Left cardiac atrium (tissue), 4 donors: ENCODE data around the gene CFL1. TPM values are rescaled to one million over a fixed set of nuclear protein-coding genes. Genes with fewer than 3 reads are reported as not detected.

Experiments
- ATAC-seq, 2 donors: fragments of 200-7000 bp; cut with Tn5 transposase; one replicate each; pipeline ENCODE4 v1.9.1; 2020; ENCODE audit warnings: mild to moderate bottlenecking in 2 of 2, moderate library complexity in 2 of 2
- DNase-seq: peaks from one replicate; pipeline ENCODE4 v3.0.0-alpha.2; 2020
- intact Hi-C, 2 donors: fragments of 100-400 bp; cut with DNase I; formaldehyde crosslinking; loops; one replicate each; pipeline versions ENCODE4 v1.14.1 to v1.15.1; 2022 to 2023
- total RNA-seq, 2 donors: library from RNA; stranded (reverse); fragmentation: NEBNext Ultra II Directional; extraction: Animal tissue kit (Norgen Biotek cat#: 25700); gene quantifications; one replicate each; pipeline ENCODE4 v1.2.1, GENCODE V29; 2021
- donor health status: DM: no; HTN: yes; CAD: no.
- donor health status: DM: no; HTN: yes; CAD: no; lungs with severe emphysema.
- donor health status: DM: yes; HTN: yes; CAD: no.
- donor health status: Dilated cardiomyopathy.

The CFL1 gene
- total RNA-seq, 2 donors from 2014 or later: 439 to 554 TPM

DNA sequence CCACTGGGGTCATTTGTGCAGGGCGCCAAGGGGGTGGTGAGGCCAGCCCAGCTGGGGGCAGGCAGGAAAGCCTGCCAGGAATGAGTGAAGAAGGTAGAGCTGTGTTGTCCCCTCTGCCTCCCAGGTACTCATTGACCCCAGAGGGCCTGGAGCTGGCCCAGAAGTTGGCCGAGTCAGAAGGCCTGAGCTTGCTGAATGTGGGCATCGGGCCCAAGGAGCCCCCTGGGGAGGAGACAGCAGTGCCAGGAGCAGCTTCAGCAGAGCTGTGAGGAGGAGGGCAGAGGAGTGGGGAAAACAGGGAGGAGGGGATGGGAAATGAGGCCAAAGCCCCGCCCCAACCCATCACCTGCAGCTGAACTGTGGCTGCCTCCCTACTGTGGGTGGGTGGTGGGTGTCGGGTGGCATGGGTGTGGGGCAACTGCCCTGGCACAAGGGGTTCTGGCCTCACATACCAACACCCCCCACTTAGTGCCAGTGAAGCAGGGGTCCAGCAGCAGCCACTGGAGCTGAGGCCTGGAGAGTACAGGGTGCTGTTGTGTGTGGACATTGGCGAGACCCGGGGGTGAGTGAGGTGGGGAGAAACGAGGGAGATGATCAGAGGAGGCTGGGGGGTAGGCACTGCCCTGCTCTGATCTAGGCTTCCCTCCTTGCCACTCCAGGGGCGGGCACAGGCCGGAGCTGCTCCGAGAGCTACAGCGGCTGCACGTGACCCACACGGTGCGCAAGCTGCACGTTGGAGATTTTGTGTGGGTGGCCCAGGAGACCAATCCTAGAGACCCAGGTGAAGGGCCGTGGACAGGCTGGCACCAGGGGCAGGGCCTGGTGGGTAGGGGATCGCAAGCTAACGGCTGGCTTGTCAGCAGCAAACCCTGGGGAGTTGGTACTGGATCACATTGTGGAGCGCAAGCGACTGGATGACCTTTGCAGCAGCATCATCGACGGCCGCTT is 5.2 kb upstream of the CFL1 start:
- intact Hi-C loops: no loop called here
- ATAC-seq (no peak), DNase-seq (no peak)

DNA sequence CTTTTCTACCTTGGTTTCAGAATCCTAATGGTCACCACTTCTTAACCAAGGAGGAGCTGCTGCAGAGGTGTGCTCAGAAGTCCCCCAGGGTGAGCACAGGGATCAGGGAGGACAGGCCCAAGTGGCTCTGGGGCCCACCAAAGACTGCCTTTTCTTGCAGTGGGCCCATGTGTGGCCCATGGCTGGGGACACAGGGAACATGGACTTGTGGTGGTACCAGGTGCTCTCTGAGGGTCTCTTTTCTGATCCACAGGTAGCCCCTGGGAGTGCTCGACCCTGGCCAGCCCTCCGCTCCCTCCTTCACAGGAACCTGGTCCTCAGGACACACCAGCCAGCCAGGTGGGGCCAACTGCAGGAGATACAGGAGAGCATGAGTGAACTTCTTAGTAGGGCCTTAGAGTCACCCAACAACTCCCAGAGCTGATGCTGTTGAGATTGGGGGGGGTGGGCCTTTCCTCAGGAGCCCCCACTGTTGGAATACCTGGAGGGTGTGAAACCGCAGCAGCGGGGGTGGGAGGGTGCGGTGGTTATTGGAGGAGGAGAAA is 4.3 kb upstream of the CFL1 start:
- ATAC-seq: no peak
- intact Hi-C loops: no loop called here
- no peak for DNase-seq

DNA sequence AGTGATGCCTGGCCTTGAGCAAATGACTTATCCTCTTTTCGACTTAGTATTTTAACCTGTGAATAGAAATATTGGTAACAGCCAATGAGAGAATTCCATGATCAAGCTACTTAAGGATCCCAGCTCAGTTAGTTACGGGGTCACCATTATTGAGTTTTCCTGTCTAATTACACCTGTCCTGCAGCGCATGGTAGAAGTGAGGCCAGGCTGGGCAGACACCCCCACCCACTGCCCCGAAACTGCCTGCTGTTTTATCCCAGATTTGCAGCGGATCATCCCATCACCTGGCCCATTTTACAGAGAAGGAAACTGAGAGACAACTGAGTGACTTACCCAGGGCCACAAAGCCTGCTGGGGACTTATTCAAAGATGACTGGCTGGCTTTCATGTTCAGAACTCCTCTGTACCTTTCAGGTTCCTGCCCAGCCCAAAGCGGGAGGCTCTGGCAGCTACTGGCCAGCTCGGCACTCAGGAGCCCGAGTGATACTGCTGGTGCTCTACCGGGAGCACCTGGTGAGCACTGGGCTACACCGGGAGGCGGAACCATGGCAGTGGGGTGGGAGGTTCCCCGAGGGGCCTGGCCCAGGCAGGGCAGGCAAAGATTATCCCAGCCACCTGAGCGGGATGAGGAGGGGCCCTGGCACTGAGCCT is 3.7 kb upstream of the CFL1 start:
- no peak for ATAC-seq
- DNase-seq: peak; percentile 17
- intact Hi-C loops: no loop called here

DNA sequence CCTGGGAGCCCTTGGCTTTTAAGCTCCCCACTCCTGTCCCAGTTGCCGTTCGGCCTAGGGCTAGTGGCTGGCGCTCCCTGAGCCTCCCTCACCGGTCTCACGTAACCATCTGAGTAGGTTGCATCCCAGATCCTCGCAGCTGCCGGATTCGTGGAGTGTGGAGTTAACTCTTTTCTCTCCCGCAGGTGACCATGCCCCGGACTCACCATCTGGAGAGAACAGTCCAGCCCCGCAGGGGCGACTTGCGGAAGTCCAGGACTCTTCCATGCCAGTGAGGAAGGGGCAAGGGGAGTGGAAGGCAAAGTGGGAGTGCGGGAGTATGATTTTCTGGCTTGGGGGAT is 3.2 kb upstream of the CFL1 start:
- intact Hi-C loops: no loop called here
- ATAC-seq (no peak), DNase-seq (peak; percentile 28)

DNA sequence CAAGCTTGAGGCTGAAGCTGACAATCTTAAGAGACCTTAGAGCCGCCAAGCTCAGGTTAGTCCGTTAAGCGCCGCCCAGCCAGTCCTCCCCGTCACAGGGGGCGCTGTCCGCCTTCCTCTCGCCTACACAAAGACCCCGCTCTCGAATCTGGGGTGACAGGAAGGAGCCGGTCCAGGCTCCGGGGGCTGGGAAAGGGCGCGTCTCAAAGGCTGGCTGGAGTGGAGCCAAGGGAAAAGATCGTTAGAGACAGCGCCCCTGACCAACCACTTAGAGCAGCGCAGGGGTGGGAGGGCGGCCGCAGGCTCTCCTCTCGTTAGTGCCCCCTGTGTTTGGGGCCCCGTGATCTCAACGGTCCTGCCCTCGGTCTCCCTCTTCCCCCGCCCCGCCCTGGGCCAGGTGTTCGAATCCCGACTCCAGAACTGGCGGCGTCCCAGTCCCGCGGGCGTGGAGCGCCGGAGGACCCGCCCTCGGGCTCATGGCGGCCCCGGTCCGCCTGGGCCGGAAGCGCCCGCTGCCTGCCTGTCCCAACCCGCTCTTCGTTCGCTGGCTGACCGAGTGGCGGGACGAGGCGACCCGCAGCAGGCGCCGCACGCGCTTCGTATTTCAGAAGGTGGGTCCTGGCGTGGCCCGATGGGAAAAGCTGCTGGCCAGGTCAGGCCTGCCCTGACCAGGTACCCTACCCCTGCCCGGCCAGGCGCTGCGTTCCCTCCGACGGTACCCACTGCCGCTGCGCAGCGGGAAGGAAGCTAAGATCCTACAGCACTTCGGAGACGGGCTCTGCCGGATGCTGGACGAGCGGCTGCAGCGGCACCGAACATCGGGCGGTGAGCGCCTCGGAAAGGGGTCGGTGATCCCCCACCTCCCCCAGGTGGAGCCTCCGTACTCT is 2.5 kb upstream of the CFL1 start, which contains the start of gene MUS81:
TSS of gene MUS81 (plus strand) at position 156 of the 887 bp plus-strand sequence. CDS start at position 477, 321 bp downstream.
- intact Hi-C loops: loop anchor here in 1 of 2 donors (1.0 kb wide), 1 partner anchor 13 kb away; no protein-coding TSS in a partner anchor
- ATAC-seq (peak; percentile 67 to 72), DNase-seq (peak; percentile 98)

DNA sequence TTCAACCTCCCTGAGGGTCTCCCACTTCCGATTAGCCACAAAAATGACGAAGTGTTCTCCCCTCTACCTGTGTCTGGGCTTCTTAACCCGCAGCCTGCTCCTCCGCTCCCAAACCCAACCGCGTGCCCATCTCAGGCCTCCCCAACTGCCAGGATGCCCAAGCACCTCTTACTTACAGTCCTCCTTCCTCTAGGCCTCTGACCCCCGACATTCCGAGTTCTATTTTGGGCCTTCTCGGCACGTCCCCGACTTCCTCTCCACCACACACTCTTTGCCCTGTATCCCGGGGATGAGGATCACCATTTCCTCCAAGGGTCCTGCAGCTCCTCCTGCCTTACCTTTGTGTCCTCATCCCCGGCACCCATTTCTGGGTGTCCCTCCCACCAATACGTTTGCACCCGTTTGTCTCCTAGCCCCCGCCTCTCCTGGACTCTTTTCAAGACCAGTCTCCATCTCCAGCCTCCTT is 1.9 kb upstream of the CFL1 start:
- DNase-seq (no peak), ATAC-seq (no peak)
- intact Hi-C loops: loop anchor here in 1 of 2 donors (1.0 kb wide), 1 partner anchor 13 kb away; no protein-coding TSS in a partner anchor

DNA sequence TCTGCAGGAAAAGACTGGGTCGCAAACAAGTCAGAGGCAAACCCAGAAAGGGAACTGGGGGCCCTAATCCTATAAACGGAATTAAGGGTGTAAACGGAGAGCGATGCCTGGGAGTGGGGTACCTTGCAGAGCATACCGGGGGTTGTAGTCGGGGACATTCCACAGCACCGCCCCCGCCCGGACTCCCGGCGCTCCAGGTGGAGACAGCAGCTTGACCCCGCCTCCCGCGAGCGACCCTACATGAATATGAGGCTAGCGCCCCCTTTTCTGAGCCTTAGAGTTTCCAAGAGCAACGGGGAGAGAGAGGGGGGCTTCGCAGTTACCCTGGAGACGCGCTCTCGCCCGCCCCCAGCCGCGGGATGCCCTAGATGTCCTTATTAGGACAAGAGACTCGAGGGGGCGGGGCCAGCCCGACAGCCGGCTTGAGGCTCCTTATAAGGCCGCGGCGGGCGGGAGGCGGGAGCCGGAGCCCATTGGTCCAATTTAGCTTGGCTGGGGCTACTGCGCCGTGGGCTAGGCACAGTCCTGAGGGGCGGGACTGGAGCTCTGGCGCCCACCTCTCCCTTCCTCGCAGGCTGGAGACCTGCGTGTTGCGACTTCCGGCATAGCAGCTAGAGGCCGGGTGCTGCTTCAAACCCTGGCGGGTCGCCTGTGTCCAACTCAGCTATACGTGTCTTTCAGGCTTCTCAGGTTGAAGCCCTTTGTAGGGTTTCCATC is 1.3 kb upstream of the CFL1 start:
- peak; percentile 100 for DNase-seq
- intact Hi-C loops: no loop called here

DNA sequence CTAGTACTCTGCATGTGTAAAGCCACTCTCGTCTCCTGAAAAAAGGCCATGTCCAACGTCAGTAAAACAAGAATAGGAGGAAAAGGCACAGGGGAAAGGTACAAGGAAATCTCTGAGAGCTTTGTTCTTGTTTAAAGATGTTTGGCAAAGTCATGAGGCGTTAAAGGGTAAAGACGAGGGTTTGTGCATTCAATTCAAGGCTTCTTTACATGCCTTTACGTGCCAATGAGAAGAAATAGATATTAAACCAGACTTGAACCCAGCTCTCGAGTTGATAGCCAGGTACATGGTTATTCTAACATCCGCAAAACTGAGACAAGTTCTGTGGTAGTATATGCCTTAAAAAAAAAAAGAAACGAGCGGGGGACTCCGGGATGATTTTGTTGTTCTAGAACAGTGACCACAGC is 704 bp upstream of the CFL1 start:
- ATAC-seq (no peak), DNase-seq (no peak)
- intact Hi-C loops: no loop called here

More for the DNA sequence above, 1.3 kb upstream of the CFL1 start:
- ATAC-seq: peak; percentile 76 to 82

DNA sequence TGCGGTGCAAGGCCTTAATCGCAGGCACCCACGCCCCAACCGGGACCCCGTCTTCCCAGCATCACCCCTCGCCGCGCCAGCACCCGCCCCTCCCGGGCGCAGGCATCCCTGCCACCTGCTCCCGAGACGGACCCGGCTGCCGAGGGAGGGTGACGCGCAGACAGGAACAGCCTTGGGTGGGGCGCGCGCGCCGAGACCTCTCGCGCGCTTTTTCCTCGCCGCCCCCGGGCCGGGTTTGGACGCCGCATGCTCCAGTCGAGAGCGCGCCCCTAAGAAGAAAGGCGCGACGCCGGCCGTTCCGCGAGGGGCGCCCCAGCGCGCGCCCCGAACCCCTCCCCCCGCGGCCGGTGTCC is 504 bp downstream of the CFL1 start:
- ATAC-seq (peak in 1 of 2 donors; percentile 0), DNase-seq (peak; percentile 67)
- intact Hi-C loops: no loop called here

DNA sequence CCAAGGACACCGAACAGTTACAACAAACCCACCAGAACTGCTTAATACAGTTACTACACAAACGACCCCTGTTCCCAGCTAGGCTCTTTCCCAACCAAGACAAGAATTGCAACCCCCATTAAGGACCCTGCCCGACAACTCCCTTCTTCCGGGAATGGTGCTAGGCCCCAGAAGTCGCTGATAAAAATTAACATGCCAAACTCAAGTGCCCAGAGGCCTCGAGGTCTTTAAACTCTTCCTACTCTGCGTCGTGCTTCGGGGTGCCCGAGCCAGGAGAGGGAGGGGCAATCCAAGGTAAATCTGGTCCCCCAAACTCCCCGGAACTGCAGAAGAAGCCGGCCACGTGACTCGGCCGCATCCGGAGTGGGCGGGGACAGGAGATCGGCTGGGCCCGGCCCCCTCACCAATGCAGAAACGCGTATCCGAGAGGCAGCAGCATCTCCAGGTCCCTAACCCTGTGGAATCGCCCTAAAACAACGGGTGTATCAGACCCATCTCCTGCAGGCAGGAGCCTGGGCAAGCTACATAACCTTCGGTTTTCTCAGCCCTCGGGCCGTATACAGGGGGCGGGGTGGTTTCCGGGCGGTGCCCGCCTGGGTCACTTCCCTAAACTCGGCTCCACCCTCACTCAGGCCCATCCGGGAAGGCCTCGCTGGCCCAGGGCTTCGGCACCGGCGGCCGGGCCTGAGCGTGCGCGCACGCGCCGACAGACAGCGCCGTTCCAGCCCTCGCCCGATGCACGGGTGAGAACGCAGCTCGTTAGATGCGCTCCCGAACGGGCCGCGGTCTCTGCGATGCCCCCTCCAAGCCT is 1.1 kb downstream of the CFL1 start:
- ATAC-seq: peak; percentile 36 to 41

DNA sequence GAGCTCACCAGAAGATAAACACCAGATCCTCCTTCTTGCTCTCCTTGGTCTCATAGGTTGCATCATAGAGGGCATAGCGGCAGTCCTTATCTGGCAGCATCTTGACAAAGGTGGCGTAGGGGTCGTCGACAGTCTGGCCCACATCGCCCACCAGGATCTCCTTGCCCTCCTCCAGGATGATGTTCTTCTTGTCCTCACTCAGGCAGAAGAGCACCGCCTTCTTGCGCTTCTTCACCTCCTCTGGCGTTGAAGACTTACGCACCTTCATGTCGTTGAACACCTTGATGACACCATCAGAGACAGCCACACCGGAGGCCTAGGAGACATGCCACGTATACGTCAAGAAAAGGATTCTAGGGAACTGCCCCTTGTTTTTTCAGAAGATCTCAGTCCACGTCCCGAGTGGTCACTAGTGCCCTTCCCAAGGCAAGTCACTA is 2.0 kb downstream of the CFL1 start:
- DNase-seq (no peak), ATAC-seq (no peak)
- intact Hi-C loops: no loop called here

More for the DNA sequence above, 1.1 kb downstream of the CFL1 start:
- peak; percentile 90 for DNase-seq
- intact Hi-C loops: no loop called here

DNA sequence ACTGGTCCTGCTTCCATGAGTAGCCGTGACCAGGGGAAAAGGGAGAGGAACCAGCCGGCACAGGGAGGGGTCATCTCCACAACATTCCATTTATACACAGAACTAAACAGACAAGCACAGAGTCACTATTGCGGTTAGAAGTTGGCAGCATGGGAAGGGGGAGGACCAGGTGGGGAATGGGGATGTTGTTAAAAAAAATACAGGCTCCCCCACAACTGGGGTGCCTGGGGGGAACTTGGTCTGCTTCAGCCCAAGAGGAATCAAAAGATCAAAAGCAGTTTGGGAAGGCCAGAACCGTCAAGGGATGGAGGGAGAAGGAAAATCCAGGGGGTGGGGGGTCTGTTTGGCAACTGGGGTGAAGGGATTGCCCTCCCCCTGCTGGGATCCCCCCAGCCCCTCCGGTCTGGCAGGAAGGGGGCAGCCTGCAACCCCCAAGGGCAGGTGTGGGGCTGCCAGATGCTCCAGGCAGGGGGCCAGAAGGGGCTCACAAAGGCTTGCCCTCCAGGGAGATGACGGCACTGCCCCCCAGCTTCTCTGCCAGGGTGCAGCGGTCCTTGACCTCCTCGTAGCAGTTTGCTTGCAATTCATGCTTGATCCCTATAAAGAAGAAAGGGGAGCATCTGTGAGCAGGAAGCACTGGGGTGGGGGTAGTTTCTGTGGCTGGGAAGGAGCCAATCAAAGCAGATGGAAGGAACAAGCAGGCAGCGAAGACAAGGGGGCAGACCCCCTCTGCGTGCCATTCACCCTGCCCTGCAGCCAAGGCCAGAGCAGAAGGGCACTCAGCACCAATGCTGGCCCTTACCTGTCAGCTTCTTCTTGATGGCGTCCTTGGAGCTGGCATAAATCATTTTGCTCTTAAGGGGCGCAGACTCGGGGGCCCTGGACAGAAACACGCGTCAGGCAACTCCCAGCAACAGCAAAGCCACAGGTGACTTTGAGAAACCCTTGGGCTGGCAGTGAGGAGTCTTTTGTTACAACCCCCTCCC is 2.8 kb downstream of the CFL1 start:
- ATAC-seq (no peak), DNase-seq (no peak)
- intact Hi-C loops: no loop called here

DNA sequence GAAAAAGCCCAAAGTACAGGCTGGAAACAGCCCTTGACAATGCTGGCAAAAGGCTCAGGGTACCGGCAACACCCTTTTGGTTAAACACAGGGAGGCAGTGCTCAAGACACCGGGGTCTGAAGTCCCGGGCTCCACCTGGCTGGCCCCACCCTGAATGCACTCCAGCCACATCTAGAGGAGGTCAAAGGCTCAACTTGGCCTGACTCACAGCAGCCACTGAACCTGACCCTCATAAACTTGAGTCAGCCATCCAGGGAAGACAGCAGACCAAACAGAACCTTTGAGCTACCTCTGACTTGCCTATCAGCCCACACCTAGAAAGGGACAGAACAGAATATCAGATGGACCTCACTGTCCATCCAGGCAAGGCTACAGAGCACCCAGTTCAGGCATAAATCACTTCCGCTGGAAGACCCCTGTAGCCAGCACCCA is 3.8 kb downstream of the CFL1 start:
- intact Hi-C loops: no loop called here
- DNase-seq: no peak
- no peak for ATAC-seq

DNA sequence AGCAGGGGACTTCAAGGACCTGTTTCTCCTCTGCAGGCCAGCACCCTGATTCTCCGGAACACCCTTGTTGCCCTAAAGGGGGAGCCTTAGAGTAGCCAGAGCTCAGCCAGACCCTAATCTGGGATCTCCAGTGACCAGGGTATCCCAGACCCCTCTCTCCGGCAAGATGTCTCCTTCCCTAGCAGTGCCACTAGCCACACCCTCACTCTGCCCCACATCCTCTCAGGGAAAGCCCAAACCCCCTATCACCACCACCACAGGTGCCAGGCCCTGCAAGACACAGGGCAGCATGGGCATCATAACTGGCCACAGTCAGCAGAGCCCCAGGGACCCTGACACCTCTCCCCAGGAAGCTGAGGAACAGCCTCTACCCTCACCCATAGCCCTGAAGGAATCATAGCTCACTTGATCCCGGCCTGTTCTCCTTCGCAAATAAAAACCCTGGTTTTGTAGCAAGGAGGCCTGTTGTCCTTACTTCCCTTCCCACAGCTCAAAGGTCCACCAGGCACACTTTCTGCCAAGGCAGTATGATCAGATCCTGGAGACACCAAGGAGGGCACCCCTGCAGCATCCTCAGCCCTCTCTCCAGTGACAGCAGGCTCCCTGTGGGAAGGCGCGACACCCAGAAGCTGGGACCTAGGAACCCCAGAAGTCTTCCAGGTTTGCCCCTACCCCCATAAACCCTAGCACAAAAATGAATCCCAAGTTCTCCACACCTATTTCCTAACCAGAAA is 4.6 kb downstream of the CFL1 start:
- intact Hi-C loops: no loop called here
- ATAC-seq: no peak
- no peak for DNase-seq

DNA sequence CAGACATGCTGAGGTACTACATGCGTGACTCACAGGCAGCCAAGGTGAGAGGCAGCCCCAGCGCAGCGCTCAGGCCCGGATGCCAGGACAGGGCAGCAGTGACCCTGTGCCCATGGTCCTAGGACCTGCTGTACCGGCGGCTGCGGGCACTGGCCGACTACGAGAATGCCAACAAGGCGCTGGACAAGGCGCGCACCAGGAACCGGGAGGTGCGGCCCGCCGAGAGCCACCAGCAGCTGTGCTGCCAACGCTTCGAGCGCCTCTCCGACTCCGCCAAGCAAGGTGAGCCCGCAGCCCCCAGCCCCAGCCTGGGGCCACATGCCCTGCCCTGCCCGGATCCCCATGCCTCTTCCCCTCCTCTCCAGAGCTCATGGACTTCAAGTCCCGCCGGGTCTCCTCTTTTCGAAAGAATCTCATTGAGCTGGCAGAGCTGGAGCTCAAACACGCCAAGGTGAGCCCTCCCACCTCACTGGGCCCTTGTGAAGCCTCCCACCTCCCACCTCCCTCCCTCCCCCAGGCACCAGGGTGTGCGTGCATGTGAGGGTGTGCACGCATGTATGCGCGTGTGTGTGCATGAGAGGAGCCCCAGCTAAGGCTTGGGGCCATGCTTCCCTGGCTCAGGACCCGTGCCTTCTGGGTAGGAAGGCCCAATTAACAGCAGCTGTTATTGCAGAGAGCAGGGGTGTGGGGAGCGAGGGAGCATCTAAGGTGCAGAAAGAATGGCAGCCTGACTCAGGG is 5.3 kb downstream of the CFL1 start:
- no peak for DNase-seq
- ATAC-seq: no peak
- intact Hi-C loops: no loop called here
